ENCODE results near the gene DDX1. TPM values are rescaled to one million over a fixed set of nuclear protein-coding genes. Genes with fewer than 3 reads are reported as not detected.

Gene DDX1
- total RNA-seq, 1 experiment from 2014 or later = 62.6 TPM

DNA sequence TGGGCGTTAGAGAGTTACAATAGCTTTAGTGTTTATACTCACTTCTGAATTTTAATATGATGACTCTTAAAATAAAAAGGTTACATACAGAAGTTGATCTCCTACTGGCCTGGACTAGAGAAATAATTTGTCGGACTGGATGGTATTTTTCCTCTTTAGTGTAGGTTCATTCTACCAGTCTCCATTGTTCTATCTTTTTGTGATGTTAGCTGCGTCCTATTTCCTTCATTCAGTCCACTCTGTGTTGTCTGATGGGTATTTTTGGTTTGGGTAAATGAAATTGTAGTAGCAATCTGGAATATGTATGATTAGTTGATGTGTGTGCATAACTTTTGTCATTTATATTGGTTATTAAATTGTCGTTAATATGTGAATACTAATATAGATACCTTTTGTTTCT, 5.3 kb downstream of the DDX1 start:
- Histone ChIP-seq H3K9me2 (replicated peaks; ENCODE audit: low read length) (no peaks in the 10 kb centered on the region), H3K4me2 (ENCODE audit: low read length) (no peak overlapping the region), H3K79me2 (ENCODE audit: low read length) (peaks cover 31% of the 10 kb centered on the region), H3K27ac (ENCODE audit: low read length) (no peak overlapping the region), H4K20me1 (ENCODE audit: low read length) (peaks cover 16% of the 10 kb centered on the region), H3K4me3 (ENCODE audit: low read length) (no peak overlapping the region), H3K27me3 (ENCODE audit: low read length) (no peaks in the 10 kb centered on the region), H3K9ac (ENCODE audit: low read length) (no peak overlapping the region), H3K9me3 (ENCODE audit: low read length) (no peaks in the 10 kb centered on the region), H3F3A (ENCODE audit: low read length, unreplicated experiment) (no peaks in the 10 kb centered on the region), H2AFZ (ENCODE audit: low read length) (no peak overlapping the region), H3K36me3 (ENCODE audit: low read depth, low read length) (peaks cover 64% of the 10 kb centered on the region), H3K4me1 (ENCODE audit: insufficient read depth, low read length) (0 out of 2 replicates have a peak, but pooled peaks cover 7% of the 10 kb centered on the region)
- intact Hi-C loops (cut with micrococcal nuclease) = no loop called here
- ChIA-PET POLR2A (ENCODE audit: unreplicated experiment) (no interaction called here), CTCF (no interaction called here)
- DNase-seq (no peak), ATAC-seq (no peak)
- no peak for TF ChIP-seq CTCF (conservative IDR thresholded peaks at IDR 0.05; ENCODE audit: low read depth, low read length)
- TF ChIP-seq EZH2 (IDR thresholded peaks at IDR 0.05; ENCODE audit: low read length, unreplicated experiment) = no peak
- no peak for TF ChIP-seq EZH2phosphoT487 (IDR thresholded peaks at IDR 0.05; ENCODE audit: borderline replicate concordance, low read length)
- BruUV-seq (replicated peaks) = no TSS peak

DNA sequence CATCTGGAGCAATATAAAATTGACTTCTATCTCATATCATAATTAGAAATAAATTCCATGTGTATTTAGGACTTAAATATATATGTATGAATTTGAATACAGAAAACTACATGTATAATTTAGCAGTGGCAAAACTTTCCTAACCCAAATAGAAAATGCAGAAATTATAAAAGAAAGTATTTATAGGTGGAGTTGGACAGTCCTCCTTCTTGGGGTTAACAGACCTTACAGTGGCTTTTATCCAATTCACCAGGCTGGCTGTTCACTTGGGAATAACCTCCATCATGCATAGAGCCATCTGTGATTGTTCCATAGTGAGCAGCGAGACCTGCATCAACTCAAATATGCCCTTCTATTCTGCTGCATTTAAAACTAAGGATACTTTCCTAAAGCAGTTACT, 8.3 kb downstream of the DDX1 start:
- DNase-seq = no peak
- Histone ChIP-seq H3F3A (ENCODE audit: low read length, unreplicated experiment) (no peaks in the 10 kb centered on the region), H3K9me2 (replicated peaks; ENCODE audit: low read length) (no peaks in the 10 kb centered on the region), H3K4me2 (ENCODE audit: low read length) (no peak overlapping the region), H2AFZ (ENCODE audit: low read length) (no peak overlapping the region), H3K27me3 (ENCODE audit: low read length) (no peaks in the 10 kb centered on the region), H3K79me2 (ENCODE audit: low read length) (peaks cover 1% of the 10 kb centered on the region), H3K4me1 (ENCODE audit: insufficient read depth, low read length) (no peaks in the 10 kb centered on the region), H3K36me3 (ENCODE audit: low read depth, low read length) (peaks cover 88% of the 10 kb centered on the region), H3K4me3 (ENCODE audit: low read length) (no peak overlapping the region), H4K20me1 (ENCODE audit: low read length) (peaks cover 2% of the 10 kb centered on the region; the same call in 1 of the 2 replicates), H3K9me3 (ENCODE audit: low read length) (no peaks in the 10 kb centered on the region), H3K9ac (ENCODE audit: low read length) (no peak overlapping the region), H3K27ac (ENCODE audit: low read length) (no peak overlapping the region)
- POLR2A ChIA-PET (ENCODE audit: unreplicated experiment) = no interaction called here
- TF ChIP-seq EZH2 (IDR thresholded peaks at IDR 0.05; ENCODE audit: low read length, unreplicated experiment) (no peak), CTCF (conservative IDR thresholded peaks at IDR 0.05; ENCODE audit: low read depth, low read length) (no peak), EZH2phosphoT487 (IDR thresholded peaks at IDR 0.05; ENCODE audit: borderline replicate concordance, low read length) (no peak)
- no TSS peak for BruUV-seq (replicated peaks)
- ATAC-seq = no peak
- intact Hi-C loops (cut with micrococcal nuclease) = no loop called here
- CTCF ChIA-PET = no interaction called here

- no peak overlapping the region for H2AFZ ChIP-seq (ENCODE audit: low read length)
- H3K4me1 ChIP-seq (ENCODE audit: insufficient read depth, low read length) = no peaks in the 10 kb centered on the region
- BruUV-seq (replicated peaks) = no TSS peak
- H3K9me2 ChIP-seq (replicated peaks; ENCODE audit: low read length) = no peaks in the 10 kb centered on the region
- H3F3A ChIP-seq (ENCODE audit: low read length, unreplicated experiment) = no peaks in the 10 kb centered on the region
- H3K9me3 ChIP-seq (ENCODE audit: low read length) = no peaks in the 10 kb centered on the region
- no peak overlapping the region for H3K27ac ChIP-seq (ENCODE audit: low read length)
- ChIA-PET POLR2A (ENCODE audit: unreplicated experiment) (no interaction called here), CTCF (no interaction called here)
- intact Hi-C loops (cut with micrococcal nuclease) = no loop called here
- no peak overlapping the region for H3K4me3 ChIP-seq (ENCODE audit: low read length)
- TF ChIP-seq EZH2phosphoT487 (IDR thresholded peaks at IDR 0.05; ENCODE audit: borderline replicate concordance, low read length) (no peak), CTCF (conservative IDR thresholded peaks at IDR 0.05; ENCODE audit: low read depth, low read length) (no peak), EZH2 (IDR thresholded peaks at IDR 0.05; ENCODE audit: low read length, unreplicated experiment) (no peak)
- H3K4me2 ChIP-seq (ENCODE audit: low read length) = no peak overlapping the region
- no peaks in the 10 kb centered on the region for H4K20me1 ChIP-seq (ENCODE audit: low read length)
- H3K27me3 ChIP-seq (ENCODE audit: low read length) = no peaks in the 10 kb centered on the region
- H3K36me3 ChIP-seq (ENCODE audit: low read depth, low read length) = peaks cover 88% of the 10 kb centered on the region
- ATAC-seq (no peak), DNase-seq (no peak)
- no peaks in the 10 kb centered on the region for H3K79me2 ChIP-seq (ENCODE audit: low read length)
- H3K9ac ChIP-seq (ENCODE audit: low read length) = no peak overlapping the region
These were observed 10.0 kb downstream of the DDX1 start for GRCh38 chr2:15601681-15602080.
